ENCODE results near the gene ARL5C. TPM values are rescaled to one million over a fixed set of nuclear protein-coding genes. Genes with fewer than 3 reads are reported as not detected.

ARL5C gene
- total RNA-seq, 1 donor from 2014 or later: not detected

DNA sequence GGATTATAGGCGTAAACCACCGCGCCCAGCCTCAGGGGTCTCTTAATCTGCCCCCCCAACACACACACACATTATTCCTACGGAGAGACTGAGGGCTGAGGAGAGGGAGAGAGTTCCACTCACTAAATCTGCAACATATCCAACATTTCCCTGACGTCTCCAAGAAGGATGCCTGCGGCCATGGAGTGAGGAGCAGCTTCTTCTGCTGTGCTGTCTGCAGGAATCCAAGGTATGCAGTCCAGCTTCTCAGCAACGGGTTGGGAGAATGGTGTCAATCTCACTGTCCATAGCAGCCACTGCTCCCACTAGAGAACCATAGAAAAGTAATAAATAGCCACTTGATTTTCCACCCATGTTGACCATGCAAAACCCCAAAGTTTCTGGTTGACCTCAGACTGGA, 9.5 kb downstream of the ARL5C start:
- peaks cover 7% of the 10 kb centered on the region for H3K27me3 Mint-ChIP-seq
- peaks cover 16% of the 10 kb centered on the region for H3K4me1 Mint-ChIP-seq (ENCODE audit: low read depth)
- no peak overlapping the region for H3K27ac Mint-ChIP-seq
- no peak for DNase-seq (ENCODE audit: low spot score, unreplicated experiment)
- H3K9me3 Mint-ChIP-seq (ENCODE audit: low read depth): no peaks in the 10 kb centered on the region
- H3K4me3 Mint-ChIP-seq (ENCODE audit: low read depth): no peak overlapping the region
- peaks cover 7% of the 10 kb centered on the region for H3K36me3 Mint-ChIP-seq (ENCODE audit: insufficient read depth)
- no peak for TF ChIP-seq CTCF (IDR thresholded peaks at IDR 0.05; ENCODE audit: unreplicated experiment)

- peak overlapping the region; percentile 45 for H3K4me3 Mint-ChIP-seq (ENCODE audit: low read depth)
Observed at GRCh38 chr17:39155654-39156053, 10.3 kb downstream of the ARL5C start.

DNA sequence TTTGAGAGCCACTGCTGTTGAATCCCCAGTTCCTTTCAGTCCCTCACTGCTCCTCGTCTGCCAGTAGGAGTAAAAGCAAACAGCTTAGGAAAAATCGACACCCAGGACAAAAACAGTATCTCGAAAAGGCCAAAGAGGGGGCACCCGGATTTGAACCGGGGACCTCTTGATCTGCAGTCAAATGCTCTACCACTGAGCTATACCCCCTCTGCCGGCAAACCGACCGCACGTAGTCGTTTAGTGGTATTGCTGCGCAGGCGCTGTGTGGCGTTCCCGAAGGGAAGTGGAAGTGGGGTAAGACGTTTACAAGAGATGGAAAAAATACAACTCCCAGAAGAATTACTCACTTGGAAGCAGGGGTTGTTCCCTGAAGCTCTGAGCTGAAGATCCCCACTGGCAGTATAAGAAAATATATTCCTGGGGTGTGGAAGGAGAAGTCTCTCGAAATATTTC, 12.3 kb downstream of the ARL5C start:
- Mint-ChIP-seq H3K9me3 (ENCODE audit: low read depth) (no peaks in the 10 kb centered on the region), H3K4me1 (ENCODE audit: low read depth) (peaks cover 16% of the 10 kb centered on the region), H3K27me3 (peaks cover 30% of the 10 kb centered on the region), H3K4me3 (ENCODE audit: low read depth) (peak overlapping the region; percentile 95), H3K36me3 (ENCODE audit: insufficient read depth) (peaks cover 7% of the 10 kb centered on the region), H3K27ac (peak overlapping the region; percentile 100)
- peak; percentile 98 for DNase-seq (ENCODE audit: low spot score, unreplicated experiment)
- TF ChIP-seq CTCF (IDR thresholded peaks at IDR 0.05; ENCODE audit: unreplicated experiment): no peak

More at GRCh38 chr17:39155654-39156053, 10.3 kb downstream of the ARL5C start:
- DNase-seq (ENCODE audit: low spot score, unreplicated experiment): no peak
- no peak overlapping the region for H3K27ac Mint-ChIP-seq
- H3K27me3 Mint-ChIP-seq: peaks cover 11% of the 10 kb centered on the region
- TF ChIP-seq CTCF (IDR thresholded peaks at IDR 0.05; ENCODE audit: unreplicated experiment): no peak
- peaks cover 16% of the 10 kb centered on the region for H3K4me1 Mint-ChIP-seq (ENCODE audit: low read depth)
- H3K9me3 Mint-ChIP-seq (ENCODE audit: low read depth): no peaks in the 10 kb centered on the region
- H3K36me3 Mint-ChIP-seq (ENCODE audit: insufficient read depth): peaks cover 7% of the 10 kb centered on the region

GRCh38 chr17:39151943-39152818, 13.8 kb downstream of the ARL5C start:
- Mint-ChIP-seq H3K4me1 (ENCODE audit: low read depth) (peaks cover 16% of the 10 kb centered on the region), H3K27me3 (peaks cover 35% of the 10 kb centered on the region), H3K4me3 (ENCODE audit: low read depth) (peak overlapping the region; percentile 95), H3K9me3 (ENCODE audit: low read depth) (no peaks in the 10 kb centered on the region), H3K27ac (peak overlapping the region; percentile 100), H3K36me3 (ENCODE audit: insufficient read depth) (peaks cover 7% of the 10 kb centered on the region)
- DNase-seq (ENCODE audit: low spot score, unreplicated experiment): no peak
- no peak for TF ChIP-seq CTCF (IDR thresholded peaks at IDR 0.05; ENCODE audit: unreplicated experiment)

GRCh38 chr17:39151150-39151942, 14.6 kb downstream of the ARL5C start, which contains the start of gene PLXDC1:
Gene PLXDC1 (minus strand): TSS chr17:39151637. CDS start chr17:39151437, 200 bp downstream.
- Mint-ChIP-seq H3K4me3 (ENCODE audit: low read depth) (peak within 1 kb of the TSS; percentile 95), H3K27ac (peak within 1 kb of the TSS; percentile 100), H3K27me3 (peaks cover 28% of the 10 kb centered on the region), H3K9me3 (ENCODE audit: low read depth) (no peaks in the 10 kb centered on the region), H3K36me3 (ENCODE audit: insufficient read depth) (peaks cover 7% of the 10 kb centered on the region), H3K4me1 (ENCODE audit: low read depth) (peaks cover 16% of the 10 kb centered on the region)
- peak; percentile 22 for DNase-seq (ENCODE audit: low spot score, unreplicated experiment)
- no peak for TF ChIP-seq CTCF (IDR thresholded peaks at IDR 0.05; ENCODE audit: unreplicated experiment)

Data from progenitor cell of endocrine pancreas (in vitro differentiated cells).